Hindlimb muscle (tissue), 1 donor: Measurements from ENCODE around the gene OR10J5. TPM values are rescaled to one million over a fixed set of nuclear protein-coding genes. Genes with fewer than 3 reads are reported as not detected.
"Not testable (repeated sequence)": the region's sequence is repeated elsewhere in the genome, so short reads cannot be mapped to it uniquely, and the experiment has no call there.

ENCODE experiments used
- DNase-seq: peaks from one replicate; pipeline ENCODE4 v3.0.0-alpha.2; 2013
- polyA plus RNA-seq: library from polyadenylated mRNA; unstranded; fragments of 120-200 nt; gene quantifications from one replicate; pipeline ENCODE4 v1.2.1, GENCODE V29; 2013; ENCODE audit not compliant: insufficient read length

Gene OR10J5
- polyA plus RNA-seq, result not detected

GRCh38 chr1:159535907-159536306 is at the start of gene OR10J5:
Gene OR10J5, minus strand, starts transcription at chr1:159536007. Its CDS starts 0 bp downstream, at chr1:159536007.
- DNase-seq, result no peak

GRCh38 chr1:159584536-159584935 is 48.7 kb upstream of the OR10J5 start:
- DNase-seq, result no peak

GRCh38 chr1:159581422-159581821 is 45.6 kb upstream of the OR10J5 start:
- no peak for DNase-seq

GRCh38 chr1:159580340-159580739 is 44.5 kb upstream of the OR10J5 start:
- no peak for DNase-seq

GRCh38 chr1:159577446-159577845 is 41.6 kb upstream of the OR10J5 start:
- DNase-seq, result no peak

- no peak for DNase-seq
These were observed 26.9 kb upstream of the OR10J5 start for GRCh38 chr1:159562680-159563079.

- no peak for DNase-seq
These were observed 25.7 kb upstream of the OR10J5 start for GRCh38 chr1:159561497-159561896.

- no peak for DNase-seq
These were observed 24.8 kb upstream of the OR10J5 start for GRCh38 chr1:159560599-159560998.

- no peak for DNase-seq
These were observed 21.1 kb upstream of the OR10J5 start for GRCh38 chr1:159556931-159557369.

- no peak for DNase-seq
These were observed 18.9 kb upstream of the OR10J5 start for GRCh38 chr1:159554696-159555095.

- DNase-seq, result no peak
These were observed 18.5 kb upstream of the OR10J5 start for GRCh38 chr1:159554261-159554660.

GRCh38 chr1:159548126-159548525 is 12.3 kb upstream of the OR10J5 start:
- DNase-seq, result no peak

- no peak for DNase-seq
These were observed 2.9 kb downstream of the OR10J5 start for GRCh38 chr1:159532922-159533321.

GRCh38 chr1:159524792-159525191 is 11.0 kb downstream of the OR10J5 start:
- not testable (repeated sequence) for DNase-seq

GRCh38 chr1:159510229-159510541 is 25.6 kb downstream of the OR10J5 start:
- DNase-seq, result no peak

GRCh38 chr1:159509440-159510228 is 26.2 kb downstream of the OR10J5 start:
- no peak for DNase-seq

- DNase-seq, result no peak
These were observed 26.9 kb downstream of the OR10J5 start for GRCh38 chr1:159508951-159509350.

- no peak for DNase-seq
These were observed 30.1 kb downstream of the OR10J5 start for GRCh38 chr1:159505676-159506075.

GRCh38 chr1:159501082-159501481 is 34.7 kb downstream of the OR10J5 start:
- no peak for DNase-seq

GRCh38 chr1:159494513-159495210 is 41.1 kb downstream of the OR10J5 start:
- DNase-seq, result not testable (repeated sequence)

GRCh38 chr1:159493354-159493753 is 42.5 kb downstream of the OR10J5 start:
- DNase-seq, result no peak

GRCh38 chr1:159492575-159493323 is 43.1 kb downstream of the OR10J5 start:
- DNase-seq, result no peak
